ENCODE data around the gene UBE2D3. TPM values are rescaled to one million over a fixed set of nuclear protein-coding genes. Genes with fewer than 3 reads are reported as not detected.
"Not testable (repeated sequence)": the region's sequence is repeated elsewhere in the genome, so short reads cannot be mapped to it uniquely, and the experiment has no call there.

UBE2D3 gene
- total RNA-seq, 1 donor from 2014 or later, result 227 TPM

- peaks cover 68% of the 10 kb centered on the region for H3K4me1 Mint-ChIP-seq (ENCODE audit: low read depth)
- DNase-seq (ENCODE audit: low spot score), result no peak
- H3K27me3 Mint-ChIP-seq (ENCODE audit: low read depth), result no peaks in the 10 kb centered on the region
- H3K27ac Mint-ChIP-seq (ENCODE audit: unreplicated experiment), result peak overlapping the region; percentile 67
- H3K36me3 Mint-ChIP-seq (ENCODE audit: low read depth), result no peaks in the 10 kb centered on the region
- no peak overlapping the region for H3K4me3 Mint-ChIP-seq (ENCODE audit: unreplicated experiment)
- no peaks in the 10 kb centered on the region for H3K9me3 Mint-ChIP-seq (ENCODE audit: low read depth)
- TF ChIP-seq, protein P1, sequence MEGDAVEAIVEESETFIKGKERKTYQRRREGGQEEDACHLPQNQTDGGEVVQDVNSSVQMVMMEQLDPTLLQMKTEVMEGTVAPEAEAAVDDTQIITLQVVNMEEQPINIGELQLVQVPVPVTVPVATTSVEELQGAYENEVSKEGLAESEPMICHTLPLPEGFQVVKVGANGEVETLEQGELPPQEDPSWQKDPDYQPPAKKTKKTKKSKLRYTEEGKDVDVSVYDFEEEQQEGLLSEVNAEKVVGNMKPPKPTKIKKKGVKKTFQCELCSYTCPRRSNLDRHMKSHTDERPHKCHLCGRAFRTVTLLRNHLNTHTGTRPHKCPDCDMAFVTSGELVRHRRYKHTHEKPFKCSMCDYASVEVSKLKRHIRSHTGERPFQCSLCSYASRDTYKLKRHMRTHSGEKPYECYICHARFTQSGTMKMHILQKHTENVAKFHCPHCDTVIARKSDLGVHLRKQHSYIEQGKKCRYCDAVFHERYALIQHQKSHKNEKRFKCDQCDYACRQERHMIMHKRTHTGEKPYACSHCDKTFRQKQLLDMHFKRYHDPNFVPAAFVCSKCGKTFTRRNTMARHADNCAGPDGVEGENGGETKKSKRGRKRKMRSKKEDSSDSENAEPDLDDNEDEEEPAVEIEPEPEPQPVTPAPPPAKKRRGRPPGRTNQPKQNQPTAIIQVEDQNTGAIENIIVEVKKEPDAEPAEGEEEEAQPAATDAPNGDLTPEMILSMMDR (IDR thresholded peaks at IDR 0.05), result no peak
These were observed 7.6 kb downstream of the UBE2D3 start for GRCh38 chr4:102819588-102820365.

DNA sequence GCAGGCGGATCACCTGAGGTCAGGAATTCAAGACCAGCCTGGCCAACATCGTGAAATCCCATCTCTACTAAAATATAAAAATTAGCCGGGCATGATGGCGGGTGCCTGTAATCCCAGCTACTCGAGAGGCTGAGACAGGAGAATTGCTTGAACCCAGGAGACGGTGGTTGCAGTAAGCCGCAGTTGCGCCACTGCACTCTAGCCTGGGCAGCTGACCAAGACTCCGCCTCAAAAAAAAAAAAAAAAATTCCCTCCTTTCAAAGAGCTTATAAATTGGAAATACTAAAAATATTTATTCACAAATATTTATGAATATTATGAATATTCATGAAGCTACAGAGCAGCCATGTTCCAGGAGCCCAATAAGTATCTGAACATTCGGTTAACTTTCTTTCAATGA is 8.3 kb downstream of the UBE2D3 start:
- not testable (repeated sequence) for H3K27me3 Mint-ChIP-seq (ENCODE audit: low read depth); DNase-seq (ENCODE audit: low spot score); H3K4me3 Mint-ChIP-seq (ENCODE audit: unreplicated experiment); H3K9me3 Mint-ChIP-seq (ENCODE audit: low read depth); H3K36me3 Mint-ChIP-seq (ENCODE audit: low read depth)
- Mint-ChIP-seq H3K4me1 (ENCODE audit: low read depth) (peaks cover 72% of the 10 kb centered on the region), H3K27ac (ENCODE audit: unreplicated experiment) (peak overlapping the region; percentile 28)

DNA sequence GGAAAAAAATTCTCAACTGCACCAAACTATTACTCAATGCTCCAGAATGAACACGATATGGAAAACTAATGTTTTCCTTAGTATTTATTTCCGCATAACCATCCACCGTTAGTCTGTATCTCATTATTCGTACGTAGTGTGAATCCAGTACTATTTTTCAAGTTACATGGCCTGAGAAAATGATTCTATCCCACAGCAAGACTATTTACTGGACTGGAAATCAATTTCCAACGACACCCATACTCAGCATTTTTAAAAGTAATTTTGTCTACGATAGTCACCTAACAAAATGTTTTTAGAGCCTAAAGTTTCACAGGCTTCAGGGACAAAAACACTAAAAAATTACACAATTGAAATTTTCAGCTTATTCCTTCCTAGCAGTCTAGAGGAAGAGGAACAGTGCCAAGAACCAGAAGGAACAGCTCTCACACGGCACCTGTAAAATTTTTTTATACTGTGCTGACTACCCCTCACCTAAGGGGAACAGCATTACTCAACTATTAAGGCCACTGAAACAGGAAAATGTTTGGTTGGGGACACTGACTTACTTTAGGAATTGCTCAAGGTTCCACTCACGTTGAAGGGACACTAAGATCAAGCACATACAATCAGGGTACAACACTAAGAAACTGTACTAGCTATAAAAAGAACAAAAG is 9.6 kb downstream of the UBE2D3 start:
- TF ChIP-seq, protein P1 (IDR thresholded peaks at IDR 0.05), result no peak
- no peak for DNase-seq (ENCODE audit: low spot score)
- H3K4me3 Mint-ChIP-seq (ENCODE audit: unreplicated experiment), result no peak overlapping the region
- no peaks in the 10 kb centered on the region for H3K9me3 Mint-ChIP-seq (ENCODE audit: low read depth)
- H3K27ac Mint-ChIP-seq (ENCODE audit: unreplicated experiment), result peak overlapping the region; percentile 55
- no peaks in the 10 kb centered on the region for H3K27me3 Mint-ChIP-seq (ENCODE audit: low read depth)
- H3K4me1 Mint-ChIP-seq (ENCODE audit: low read depth), result peaks cover 83% of the 10 kb centered on the region
- H3K36me3 Mint-ChIP-seq (ENCODE audit: low read depth), result no peaks in the 10 kb centered on the region

DNA sequence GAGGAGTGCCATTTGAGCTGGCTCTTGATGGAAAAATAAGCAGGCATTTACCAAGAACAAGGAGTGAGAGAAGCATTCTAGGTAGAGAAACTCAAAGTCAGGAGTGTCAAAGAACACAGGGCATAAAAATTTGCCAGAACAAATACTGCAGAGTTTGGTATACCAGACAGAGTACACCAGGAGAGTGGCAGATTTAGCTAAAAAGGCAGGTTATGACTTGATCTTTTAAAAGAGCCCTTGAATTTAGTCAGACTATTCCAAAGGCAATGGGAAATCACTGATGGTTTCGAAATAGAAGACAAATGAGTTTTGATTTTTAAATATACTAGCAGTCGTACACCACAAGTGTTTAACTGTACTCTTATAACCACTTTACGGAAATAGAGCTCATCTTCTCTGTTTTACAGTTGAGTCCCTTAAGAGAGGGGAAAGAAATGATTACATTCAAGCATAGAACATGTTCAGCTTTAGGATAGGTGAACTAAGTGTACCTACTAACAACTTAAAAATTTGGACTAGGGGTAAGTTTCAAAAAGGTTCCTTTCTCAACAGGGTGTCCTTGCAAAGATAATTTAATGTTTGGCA is 10.2 kb downstream of the UBE2D3 start:
- peak overlapping the region; percentile 55 for H3K27ac Mint-ChIP-seq (ENCODE audit: unreplicated experiment)
- H3K27me3 Mint-ChIP-seq (ENCODE audit: low read depth), result no peaks in the 10 kb centered on the region
- no peak overlapping the region for H3K4me3 Mint-ChIP-seq (ENCODE audit: unreplicated experiment)
- TF ChIP-seq, protein P1 (IDR thresholded peaks at IDR 0.05), result no peak
- no peaks in the 10 kb centered on the region for H3K9me3 Mint-ChIP-seq (ENCODE audit: low read depth)
- H3K36me3 Mint-ChIP-seq (ENCODE audit: low read depth), result no peaks in the 10 kb centered on the region
- no peak for DNase-seq (ENCODE audit: low spot score)
- H3K4me1 Mint-ChIP-seq (ENCODE audit: low read depth), result peaks cover 83% of the 10 kb centered on the region

DNA sequence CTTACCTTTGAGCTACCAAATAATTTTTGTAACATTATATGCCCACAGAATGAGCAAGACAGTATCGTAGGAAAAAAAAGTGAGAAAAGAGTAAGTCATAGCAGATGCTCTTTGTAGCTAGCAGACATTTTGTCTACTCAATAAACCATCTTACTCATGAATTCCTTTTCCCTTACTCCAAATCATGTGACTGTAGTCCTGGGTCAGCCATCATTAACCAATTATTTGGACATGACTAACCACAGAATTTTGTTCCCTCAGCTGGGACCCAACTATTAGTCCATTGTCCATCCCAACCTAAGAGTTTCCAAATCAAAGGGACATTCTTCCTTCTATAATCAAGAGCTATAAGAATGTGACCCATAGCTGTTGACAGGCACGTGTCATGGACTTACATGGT is 11.4 kb downstream of the UBE2D3 start:
- peaks cover 80% of the 10 kb centered on the region for H3K4me1 Mint-ChIP-seq (ENCODE audit: low read depth)

More for the DNA sequence above, 11.4 kb downstream of the UBE2D3 start:
- Mint-ChIP-seq H3K9me3 (ENCODE audit: low read depth) (no peaks in the 10 kb centered on the region), H3K27ac (ENCODE audit: unreplicated experiment) (peak overlapping the region; percentile 84), H3K36me3 (ENCODE audit: low read depth) (no peaks in the 10 kb centered on the region), H3K4me3 (ENCODE audit: unreplicated experiment) (no peak overlapping the region), H3K27me3 (ENCODE audit: low read depth) (no peaks in the 10 kb centered on the region)
- TF ChIP-seq, protein P1 (IDR thresholded peaks at IDR 0.05), result no peak
- DNase-seq (ENCODE audit: low spot score), result no peak

Measured in chondrocyte (in vitro differentiated cells).